Transverse colon (tissue), 3 donors: ENCODE data around the gene TNXB.

Experiments used
- EP300 ChIP-seq: sonication (generic); formaldehyde crosslinking; IDR thresholded peaks from one replicate; pipeline ENCODE4 v1.6.1; 2017; ENCODE audit warnings: antibody characterized with exemption, low read depth
- POLR2AphosphoS5 ChIP-seq, 3 donors: sonication (generic); formaldehyde crosslinking; IDR thresholded peaks; one replicate each; pipeline ENCODE4 v1.6.1; 2016; ENCODE audit warnings: antibody characterized with exemption in 3 of 3

GRCh38 chr6:32081168-32081990 lies 27.8 kb downstream of the TNXB start:
- TF ChIP-seq EP300 (no peak), POLR2AphosphoS5 (IDR thresholded peaks at IDR 0.05) (no peak)
